ENCODE measurements around the gene ANKS1B. TPM values are rescaled to one million over a fixed set of nuclear protein-coding genes. Genes with fewer than 3 reads are reported as not detected.

Gene ANKS1B
- total and polyA plus RNA-seq, 10 of the 15 experiments (the other 5 are each of a cell fraction or from before 2014, with no cell fraction given) = 0.16 to 1.3 (median 0.82) TPM; not detected in 7

DNA sequence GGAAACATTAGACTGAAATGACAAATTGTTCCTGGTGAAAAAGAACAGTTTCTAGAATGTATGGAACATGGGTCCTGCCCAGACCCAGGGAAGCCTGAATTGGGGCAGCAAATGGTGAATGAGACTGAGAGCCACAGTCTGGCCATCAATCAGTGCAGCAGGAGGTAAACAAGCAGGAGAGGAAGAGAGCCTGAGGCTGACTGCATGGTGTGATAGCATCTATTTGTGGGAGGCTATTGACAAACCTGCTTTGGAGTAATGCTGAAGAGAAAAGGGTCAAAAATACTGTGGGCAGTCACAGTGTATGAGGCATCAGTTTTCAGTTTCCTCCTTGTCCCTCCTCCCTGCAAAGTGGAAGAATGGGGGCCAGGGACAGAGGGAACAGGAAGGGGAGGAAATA, 136.8 kb downstream of the ANKS1B start:
- ChIA-PET POLR2A (no interaction called here), CTCF (no interaction called here), RAD21 (ENCODE audit: unreplicated experiment) (no interaction called here), SMC1A (ENCODE audit: uncharacterized antibody, unreplicated experiment) (no interaction called here)
- TF ChIP-seq, protein P1, sequence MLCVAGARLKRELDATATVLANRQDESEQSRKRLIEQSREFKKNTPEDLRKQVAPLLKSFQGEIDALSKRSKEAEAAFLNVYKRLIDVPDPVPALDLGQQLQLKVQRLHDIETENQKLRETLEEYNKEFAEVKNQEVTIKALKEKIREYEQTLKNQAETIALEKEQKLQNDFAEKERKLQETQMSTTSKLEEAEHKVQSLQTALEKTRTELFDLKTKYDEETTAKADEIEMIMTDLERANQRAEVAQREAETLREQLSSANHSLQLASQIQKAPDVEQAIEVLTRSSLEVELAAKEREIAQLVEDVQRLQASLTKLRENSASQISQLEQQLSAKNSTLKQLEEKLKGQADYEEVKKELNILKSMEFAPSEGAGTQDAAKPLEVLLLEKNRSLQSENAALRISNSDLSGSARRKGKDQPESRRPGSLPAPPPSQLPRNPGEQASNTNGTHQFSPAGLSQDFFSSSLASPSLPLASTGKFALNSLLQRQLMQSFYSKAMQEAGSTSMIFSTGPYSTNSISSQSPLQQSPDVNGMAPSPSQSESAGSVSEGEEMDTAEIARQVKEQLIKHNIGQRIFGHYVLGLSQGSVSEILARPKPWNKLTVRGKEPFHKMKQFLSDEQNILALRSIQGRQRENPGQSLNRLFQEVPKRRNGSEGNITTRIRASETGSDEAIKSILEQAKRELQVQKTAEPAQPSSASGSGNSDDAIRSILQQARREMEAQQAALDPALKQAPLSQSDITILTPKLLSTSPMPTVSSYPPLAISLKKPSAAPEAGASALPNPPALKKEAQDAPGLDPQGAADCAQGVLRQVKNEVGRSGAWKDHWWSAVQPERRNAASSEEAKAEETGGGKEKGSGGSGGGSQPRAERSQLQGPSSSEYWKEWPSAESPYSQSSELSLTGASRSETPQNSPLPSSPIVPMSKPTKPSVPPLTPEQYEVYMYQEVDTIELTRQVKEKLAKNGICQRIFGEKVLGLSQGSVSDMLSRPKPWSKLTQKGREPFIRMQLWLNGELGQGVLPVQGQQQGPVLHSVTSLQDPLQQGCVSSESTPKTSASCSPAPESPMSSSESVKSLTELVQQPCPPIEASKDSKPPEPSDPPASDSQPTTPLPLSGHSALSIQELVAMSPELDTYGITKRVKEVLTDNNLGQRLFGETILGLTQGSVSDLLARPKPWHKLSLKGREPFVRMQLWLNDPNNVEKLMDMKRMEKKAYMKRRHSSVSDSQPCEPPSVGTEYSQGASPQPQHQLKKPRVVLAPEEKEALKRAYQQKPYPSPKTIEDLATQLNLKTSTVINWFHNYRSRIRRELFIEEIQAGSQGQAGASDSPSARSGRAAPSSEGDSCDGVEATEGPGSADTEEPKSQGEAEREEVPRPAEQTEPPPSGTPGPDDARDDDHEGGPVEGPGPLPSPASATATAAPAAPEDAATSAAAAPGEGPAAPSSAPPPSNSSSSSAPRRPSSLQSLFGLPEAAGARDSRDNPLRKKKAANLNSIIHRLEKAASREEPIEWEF (IDR thresholded peaks at IDR 0.05; ENCODE audit: insufficient replicate concordance, low read depth, low read length) = no peak
- TF ChIP-seq YY1 (IDR thresholded peaks at IDR 0.05; ENCODE audit: low read depth, low read length) (no peak), NBN (IDR thresholded peaks at IDR 0.05) (no peak), NRF1 (conservative IDR thresholded peaks at IDR 0.05; ENCODE audit: low read depth, low read length) (no peak), SPI1 (IDR thresholded peaks at IDR 0.05; ENCODE audit: borderline replicate concordance, insufficient read depth, low read depth, low read length) (no peak), ZNF207 (IDR thresholded peaks at IDR 0.05; ENCODE audit: borderline replicate concordance) (no peak), RFX5 (IDR thresholded peaks at IDR 0.05; ENCODE audit: low read depth, low read length) (no peak), KLF5 (IDR thresholded peaks at IDR 0.05; ENCODE audit: partially characterized antibody) (no peak), SMC3 (IDR thresholded peaks at IDR 0.05; ENCODE audit: borderline replicate concordance, low read length) (no peak), WRNIP1 (IDR thresholded peaks at IDR 0.05; ENCODE audit: borderline replicate concordance, low read depth, low read length) (no peak), RCOR1 (conservative IDR thresholded peaks at IDR 0.05; ENCODE audit: low read depth, low read length) (no peak), MTA3 (IDR thresholded peaks at IDR 0.05; ENCODE audit: borderline replicate concordance, low read length) (no peak), TCF3 (IDR thresholded peaks at IDR 0.05; ENCODE audit: borderline replicate concordance, insufficient read depth, low read depth, low read length) (no peak), POLR2AphosphoS2 (IDR thresholded peaks at IDR 0.05; ENCODE audit: low read depth, low read length) (no peak), HDAC2 (IDR thresholded peaks at IDR 0.05) (no peak), KAT2A (conservative IDR thresholded peaks at IDR 0.05; ENCODE audit: control insufficient read depth, low read depth, low read length) (no peak), SUZ12 (IDR thresholded peaks at IDR 0.05; ENCODE audit: unreplicated experiment) (no peak)
- TF ChIP-seq, protein P2, sequence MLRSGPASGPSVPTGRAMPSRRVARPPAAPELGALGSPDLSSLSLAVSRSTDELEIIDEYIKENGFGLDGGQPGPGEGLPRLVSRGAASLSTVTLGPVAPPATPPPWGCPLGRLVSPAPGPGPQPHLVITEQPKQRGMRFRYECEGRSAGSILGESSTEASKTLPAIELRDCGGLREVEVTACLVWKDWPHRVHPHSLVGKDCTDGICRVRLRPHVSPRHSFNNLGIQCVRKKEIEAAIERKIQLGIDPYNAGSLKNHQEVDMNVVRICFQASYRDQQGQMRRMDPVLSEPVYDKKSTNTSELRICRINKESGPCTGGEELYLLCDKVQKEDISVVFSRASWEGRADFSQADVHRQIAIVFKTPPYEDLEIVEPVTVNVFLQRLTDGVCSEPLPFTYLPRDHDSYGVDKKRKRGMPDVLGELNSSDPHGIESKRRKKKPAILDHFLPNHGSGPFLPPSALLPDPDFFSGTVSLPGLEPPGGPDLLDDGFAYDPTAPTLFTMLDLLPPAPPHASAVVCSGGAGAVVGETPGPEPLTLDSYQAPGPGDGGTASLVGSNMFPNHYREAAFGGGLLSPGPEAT (IDR thresholded peaks at IDR 0.05; ENCODE audit: low read depth) = no peak
- TF ChIP-seq, protein P3, sequence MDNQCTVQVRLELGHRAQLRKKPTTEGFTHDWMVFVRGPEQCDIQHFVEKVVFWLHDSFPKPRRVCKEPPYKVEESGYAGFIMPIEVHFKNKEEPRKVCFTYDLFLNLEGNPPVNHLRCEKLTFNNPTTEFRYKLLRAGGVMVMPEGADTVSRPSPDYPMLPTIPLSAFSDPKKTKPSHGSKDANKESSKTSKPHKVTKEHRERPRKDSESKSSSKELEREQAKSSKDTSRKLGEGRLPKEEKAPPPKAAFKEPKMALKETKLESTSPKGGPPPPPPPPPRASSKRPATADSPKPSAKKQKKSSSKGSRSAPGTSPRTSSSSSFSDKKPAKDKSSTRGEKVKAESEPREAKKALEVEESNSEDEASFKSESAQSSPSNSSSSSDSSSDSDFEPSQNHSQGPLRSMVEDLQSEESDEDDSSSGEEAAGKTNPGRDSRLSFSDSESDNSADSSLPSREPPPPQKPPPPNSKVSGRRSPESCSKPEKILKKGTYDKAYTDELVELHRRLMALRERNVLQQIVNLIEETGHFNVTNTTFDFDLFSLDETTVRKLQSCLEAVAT (IDR thresholded peaks at IDR 0.05) = no peak
- Histone ChIP-seq H2AFZ (ENCODE audit: control insufficient read depth, low read depth, low read length) (no peak overlapping the region), H3K4me2 (ENCODE audit: control insufficient read depth, insufficient read depth) (no peak overlapping the region), H3K4me3 (no peak overlapping the region), H3K36me3 (ENCODE audit: control insufficient read depth in 2 of 2, insufficient read depth in 2 of 2, low read length in 1 of 2) (no peaks in the 10 kb centered on the region), H3K27me3 (replicated peaks in 1 of 2; ENCODE audit: control insufficient read depth in 2 of 2, insufficient read depth in 2 of 2, low read length in 1 of 2) (no peaks in the 10 kb centered on the region), H3K9me3 (replicated peaks; ENCODE audit: control insufficient read depth, insufficient read depth, low read length) (no peaks in the 10 kb centered on the region), H3K4me1 (ENCODE audit: control insufficient read depth, insufficient read depth, low read length) (no peaks in the 10 kb centered on the region), H4K20me1 (ENCODE audit: control insufficient read depth, insufficient read depth) (no peaks in the 10 kb centered on the region), H3K79me2 (ENCODE audit: control insufficient read depth, insufficient read depth, low read length) (no peaks in the 10 kb centered on the region), H3K9ac (ENCODE audit: control insufficient read depth, insufficient read depth, low read length) (no peak overlapping the region), H3K27ac (ENCODE audit: control insufficient read depth, insufficient read depth) (no peak overlapping the region)
- no peak for DNase-seq (ENCODE audit: low read depth, low spot score)
- in situ Hi-C loops (cut with MboI) (no loop called here), intact Hi-C loops (cut with micrococcal nuclease; ENCODE audit: unreplicated experiment) (no loop called here)
- no TSS peak for BruUV-seq (replicated peaks)
- ATAC-seq = no peak
- FAIRE-seq = no peak
